DOHH2 (cell line): ENCODE measurements around the gene NKX2-3.

ENCODE experiments used
- H3F3A ChIP-seq: fragments of 200-600 bp; sonication (generic), shearing (Covaris generic); 2 replicates; pipeline ENCODE4 v1.6.0; 2016; ENCODE audit warnings: antibody characterized with exemption, mild to moderate bottlenecking; ENCODE audit not compliant: control insufficient read depth, insufficient read depth
- H3K27ac ChIP-seq: fragments of 200-600 bp; sonication (generic); 2 replicates; pipeline ENCODE4 v1.5.1; 2014; ENCODE audit warnings: low read depth, mild to moderate bottlenecking, low read length, moderate library complexity
- H3K27me3 ChIP-seq: fragments of 200-600 bp; sonication (generic); 2 replicates; pipeline ENCODE4 v1.6.1; 2014; ENCODE audit warnings: mild to moderate bottlenecking, low read length, mixed read lengths; ENCODE audit not compliant: control insufficient read depth
- H3K36me3 ChIP-seq: fragments of 200-600 bp; sonication (generic); 2 replicates; pipeline ENCODE4 v1.6.1; 2014; ENCODE audit warnings: mild to moderate bottlenecking, low read length, moderate library complexity, mixed read lengths; ENCODE audit not compliant: control insufficient read depth
- H3K4me1 ChIP-seq: fragments of 200-600 bp; sonication (generic); 2 replicates; pipeline ENCODE4 v1.6.1; 2014; ENCODE audit warnings: mild to moderate bottlenecking, low read length, mixed read lengths; ENCODE audit not compliant: control insufficient read depth
- H3K4me2 ChIP-seq: fragments of 200-600 bp; sonication (generic); 2 replicates; pipeline ENCODE4 v1.6.0; 2014; ENCODE audit warnings: mild to moderate bottlenecking, low read length, moderate library complexity
- H3K4me3 ChIP-seq: fragments of 200-600 bp; sonication (generic); 2 replicates; pipeline ENCODE4 v1.5.1; 2014; ENCODE audit warnings: mild to moderate bottlenecking, low read length, mixed read lengths
- H3K79me2 ChIP-seq: fragments of 200-600 bp; sonication (generic); 2 replicates; pipeline ENCODE4 v1.6.1; 2014; ENCODE audit warnings: mild to moderate bottlenecking, low read length, mixed read lengths; ENCODE audit not compliant: control insufficient read depth
- H3K9me2 ChIP-seq: fragments of 200-600 bp; sonication (generic); replicated peaks from 2 replicates; pipeline ENCODE4 v1.6.1; 2014; ENCODE audit warnings: mild to moderate bottlenecking, low read length, mixed read lengths; ENCODE audit not compliant: control insufficient read depth
- H3K9me3 ChIP-seq: fragments of 200-600 bp; sonication (generic); 2 replicates; pipeline ENCODE4 v1.6.1; 2014; ENCODE audit warnings: antibody characterized with exemption, low read length, mixed read lengths; ENCODE audit not compliant: control insufficient read depth, insufficient read depth
- H4K20me1 ChIP-seq: fragments of 200-600 bp; sonication (generic); 2 replicates; pipeline ENCODE4 v1.6.0; 2014; ENCODE audit warnings: low read depth, mild to moderate bottlenecking, antibody characterized with exemption, low read length, moderate library complexity; ENCODE audit not compliant: control insufficient read depth, insufficient read depth
- CTCF ChIP-seq: fragments of 200-600 bp; sonication (generic); IDR thresholded peaks from one replicate; pipeline ENCODE4 v1.5.1; 2014; ENCODE audit warnings: antibody characterized with exemption, mild to moderate bottlenecking, low read depth, low read length; ENCODE audit not compliant: poor library complexity, severe bottlenecking
- EZH2phosphoT487 ChIP-seq: fragments of 200-600 bp; sonication (generic); IDR thresholded peaks from 2 replicates; pipeline ENCODE4 v1.6.1; 2017; ENCODE audit warnings: borderline replicate concordance, mild to moderate bottlenecking, antibody characterized with exemption, low read length, moderate library complexity, mixed read lengths

Gene NKX2-3

DNA sequence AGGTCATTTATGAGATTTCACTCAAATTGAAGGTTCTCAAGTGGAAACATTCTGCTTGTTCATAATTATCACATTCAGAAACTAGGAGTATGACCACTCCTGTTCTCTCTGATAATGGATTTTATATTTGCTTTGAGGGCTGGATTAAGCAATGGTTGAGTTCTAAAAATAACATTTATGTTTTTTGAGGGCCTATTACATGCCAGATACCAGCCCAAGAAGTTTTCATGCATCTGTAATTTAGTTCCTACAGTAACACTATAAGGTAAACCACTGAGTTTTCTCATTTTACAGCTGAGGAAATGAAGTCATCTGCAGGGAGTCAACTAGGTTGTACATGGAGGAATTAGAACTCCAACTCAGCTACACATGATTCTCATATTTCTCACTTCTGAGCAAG lies 25.5 kb upstream of the NKX2-3 start:
- Histone ChIP-seq H3K9me3 (no peaks in the 10 kb centered on the region), H3K4me1 (no peaks in the 10 kb centered on the region), H3F3A (no peaks in the 10 kb centered on the region), H3K27me3 (peaks cover 3% of the 10 kb centered on the region; the same call in 1 of the 2 replicates), H3K36me3 (no peaks in the 10 kb centered on the region), H3K4me2 (no peak overlapping the region), H3K27ac (no peak overlapping the region), H4K20me1 (no peaks in the 10 kb centered on the region), H3K4me3 (no peak overlapping the region), H3K9me2 (no peaks in the 10 kb centered on the region), H3K79me2 (no peaks in the 10 kb centered on the region)
- TF ChIP-seq EZH2phosphoT487 (no peak), CTCF (no peak)

GRCh38 chr10:99513061-99513460 lies 19.7 kb upstream of the NKX2-3 start:
- Histone ChIP-seq H3K4me3 (no peak overlapping the region), H3K9me3 (no peaks in the 10 kb centered on the region)

GRCh38 chr10:99519690-99520039 lies 13.1 kb upstream of the NKX2-3 start:
- H4K20me1 ChIP-seq = no peaks in the 10 kb centered on the region
- no peak overlapping the region for H3K4me3 ChIP-seq
- TF ChIP-seq CTCF = no peak
- no peak for TF ChIP-seq EZH2phosphoT487
- no peaks in the 10 kb centered on the region for H3K9me2 ChIP-seq
- no peaks in the 10 kb centered on the region for H3K36me3 ChIP-seq
- H3K27me3 ChIP-seq = peaks cover 7% of the 10 kb centered on the region; the same call in 1 of the 2 replicates
- H3K27ac ChIP-seq = no peak overlapping the region
- H3K4me2 ChIP-seq = no peak overlapping the region
- no peaks in the 10 kb centered on the region for H3F3A ChIP-seq
- no peaks in the 10 kb centered on the region for H3K4me1 ChIP-seq
- H3K9me3 ChIP-seq = no peaks in the 10 kb centered on the region
- no peaks in the 10 kb centered on the region for H3K79me2 ChIP-seq

More at GRCh38 chr10:99513061-99513460, 19.7 kb upstream of the NKX2-3 start:
- Histone ChIP-seq H3K27ac (no peak overlapping the region), H3K27me3 (peaks cover 6% of the 10 kb centered on the region; the same call in 1 of the 2 replicates), H3K79me2 (no peaks in the 10 kb centered on the region), H3K4me2 (no peak overlapping the region), H3K9me2 (no peaks in the 10 kb centered on the region), H3K4me1 (no peaks in the 10 kb centered on the region), H4K20me1 (no peaks in the 10 kb centered on the region), H3K36me3 (no peaks in the 10 kb centered on the region), H3F3A (no peaks in the 10 kb centered on the region)
- TF ChIP-seq CTCF (no peak), EZH2phosphoT487 (no peak)
